K562 (cell line): Measurements from ENCODE around the gene DDR2. TPM values are rescaled to one million over a fixed set of nuclear protein-coding genes. Genes with fewer than 3 reads are reported as not detected.
A peak's percentile ranks its signal among the peaks of the same experiment; 100 is the strongest.

Experiments used
- ATAC-seq: fragments of 200-7000 bp; cut with Tn5 transposase; 3 replicates; pipeline ENCODE4 v1.9.1; 2020; ENCODE audit warnings: moderate library complexity
- BruUV-seq: library from RNA; stranded (reverse); fragments of 400-500 nt; replicated peaks from 2 replicates; lab custom pipeline; 2021; lab: Mats Ljungman, UMichigan
- CTCF ChIA-PET: fragments of 300-600 bp; formaldehyde crosslinking; extraction: SDS; loops from one replicate; lab custom pipeline; 2021; ENCODE audit warnings: low intra/inter-chr PET ratio; lab: Yijun Ruan, JAX
- POLR2A ChIA-PET: fragments of 300-600, 350-650 bp; sonication (Branson Sonifier 250); formaldehyde crosslinking; extraction: SDS; loops from one replicate; lab custom pipeline; 2021; ENCODE audit warnings: antibody characterized with exemption, inconsistent platforms; lab: Yijun Ruan, JAX
- DNase-seq, 4 experiments: peaks; one replicate each; pipeline versions ENCODE4 v3.0.0 to v3.0.0-alpha.2; 2011 to 2018; ENCODE audit warnings: low spot score in 3 of 4, mixed read lengths in 3 of 4; ENCODE audit errors: extremely low read depth in 1 of 4
- FAIRE-seq: peaks from 2 replicates; lab custom pipeline; 2011; peaks lifted over from hg19 to GRCh38; lab: Jason Lieb, UNC
- H2AFZ ChIP-seq: 2 replicates; pipeline ENCODE4 v1.6.0; 2011; ENCODE audit warnings: low read depth, low read length, control low read depth, inconsistent platforms
- H3K27ac ChIP-seq: fragments of 200-600 bp; 3 replicates; pipeline ENCODE4 v1.8.0; 2011; ENCODE audit warnings: low read depth, mild to moderate bottlenecking, control low read depth, inconsistent platforms, low read length, moderate library complexity, mixed read lengths; ENCODE audit errors: extremely low read depth
- H3K27me3 ChIP-seq, 2 experiments: fragments of 300-600 bp in 1 of 2; 2 replicates in 1 of 2; 3 replicates in 1 of 2; pipeline versions ENCODE4 v1.6.0 to v1.8.0; 2011; ENCODE audit warnings: inconsistent platforms in 2 of 2, low read length in 2 of 2, mild to moderate bottlenecking in 1 of 2, mixed read lengths in 1 of 2, moderate library complexity in 1 of 2; ENCODE audit not compliant: control insufficient read depth in 2 of 2, insufficient read depth in 2 of 2
- H3K36me3 ChIP-seq: fragments of 300-600 bp; 3 replicates; pipeline ENCODE4 v1.8.0; 2011; ENCODE audit warnings: mild to moderate bottlenecking, low read length, inconsistent platforms; ENCODE audit not compliant: control insufficient read depth, insufficient read depth
- H3K4me1 ChIP-seq, 2 experiments: fragments of 200-600 bp in 1 of 2; replicated peaks in 1 of 2; 2 replicates in 1 of 2; 3 replicates in 1 of 2; pipeline versions ENCODE4 v1.5.1 to v1.8.0; 2011; ENCODE audit warnings: inconsistent platforms in 2 of 2, low read length in 2 of 2, mild to moderate bottlenecking in 1 of 2, mixed read lengths in 1 of 2, moderate library complexity in 1 of 2; ENCODE audit not compliant: control insufficient read depth in 2 of 2, insufficient read depth in 2 of 2
- H3K4me2 ChIP-seq: 2 replicates; pipeline ENCODE4 v1.6.1; 2011; ENCODE audit warnings: low read length, control low read depth, inconsistent platforms, mixed read lengths; ENCODE audit not compliant: insufficient read depth
- H3K4me3 ChIP-seq: fragments of 200-600 bp; sonication (generic), shearing (Covaris generic); 2 replicates; pipeline ENCODE4 v1.5.1; 2016; ENCODE audit warnings: control low read depth, inconsistent platforms
- H3K79me2 ChIP-seq: fragments of 200-600 bp; 3 replicates; pipeline ENCODE4 v1.8.0; 2011; ENCODE audit warnings: low read length, inconsistent platforms; ENCODE audit not compliant: control insufficient read depth, insufficient read depth
- H3K9ac ChIP-seq, 2 experiments: 2 replicates each; pipeline versions ENCODE4 v1.6.0 to v1.6.1; 2011; ENCODE audit warnings: low read depth in 2 of 2, low read length in 2 of 2, control low read depth in 1 of 2, inconsistent platforms in 1 of 2, mild to moderate bottlenecking in 1 of 2, mixed read lengths in 1 of 2; ENCODE audit not compliant: insufficient read depth in 1 of 2
- H3K9me1 ChIP-seq: one replicate; pipeline ENCODE4 v1.6.0; 2011; ENCODE audit warnings: inconsistent platforms, mild to moderate bottlenecking, low read length, moderate library complexity; ENCODE audit not compliant: control insufficient read depth, insufficient read depth
- H3K9me3 ChIP-seq: replicated peaks from 2 replicates; pipeline ENCODE4 v1.5.1; 2011; ENCODE audit warnings: low read depth, low read length, inconsistent platforms; ENCODE audit not compliant: control insufficient read depth, insufficient read depth
- H4K20me1 ChIP-seq: replicated peaks from 2 replicates; pipeline ENCODE4 v1.6.1; 2011; ENCODE audit warnings: low read length, inconsistent platforms, mixed read lengths; ENCODE audit not compliant: control insufficient read depth, insufficient read depth
- CREB1 ChIP-seq, 2 experiments: sonication (generic) in 1 of 2; formaldehyde crosslinking in 1 of 2; IDR thresholded peaks; 2 replicates each; pipeline versions ENCODE4 v1.6.1 to v1.8.0; 2012 to 2022; ENCODE audit warnings: inconsistent platforms in 1 of 2, mild to moderate bottlenecking in 1 of 2, missing genetic modification reagents in 1 of 2, moderate library complexity in 1 of 2
- ETV6 ChIP-seq, 3 experiments: fragments of 150-350 bp in 1 of 3; sonication (generic) in 1 of 3; formaldehyde crosslinking in 1 of 3; IDR thresholded peaks; 2 replicates each; pipeline versions ENCODE4 v1.6.1 to v1.8.0; 2014 to 2022; ENCODE audit warnings: borderline replicate concordance in 2 of 3, low read depth in 2 of 3, antibody characterized with exemption in 1 of 3, low read length in 1 of 3, mild to moderate bottlenecking in 1 of 3, missing genetic modification reagents in 1 of 3
- PML ChIP-seq: IDR thresholded peaks from 2 replicates; pipeline ENCODE4 v1.6.1; 2012; ENCODE audit warnings: low read length, inconsistent platforms
- PURB ChIP-seq: sonication (generic); formaldehyde crosslinking; IDR thresholded peaks from 2 replicates; pipeline ENCODE4 v1.9.0; 2021; ENCODE audit warnings: low read depth, mild to moderate bottlenecking, missing genetic modification reagents
- RBM17 ChIP-seq: fragments of 200-400 bp; formaldehyde crosslinking; IDR thresholded peaks from 2 replicates; pipeline ENCODE4 v1.6.1; 2017; ENCODE audit warnings: low read depth, mild to moderate bottlenecking, low read length, borderline replicate concordance
- SRSF3 ChIP-seq: fragments of 200-400 bp; formaldehyde crosslinking; IDR thresholded peaks from 2 replicates; pipeline ENCODE4 v1.6.1; 2016; ENCODE audit warnings: mild to moderate bottlenecking, low read length, moderate library complexity; ENCODE audit not compliant: insufficient read depth
- ZBTB1 ChIP-seq: sonication (generic); formaldehyde crosslinking; IDR thresholded peaks from 2 replicates; pipeline ENCODE4 v1.8.1; 2023; ENCODE audit warnings: missing genetic modification reagents, low read depth, mild to moderate bottlenecking, borderline replicate concordance
- ZNF584 ChIP-seq: fragments of 200-800 bp; sonication (Bioruptor generic); IDR thresholded peaks from 2 replicates; pipeline ENCODE4 v1.6.1; 2016; ENCODE audit warnings: low read depth, mild to moderate bottlenecking, missing genetic modification characterization, missing compliant biosample characterization
- WGBS: fragments of 100-300 bp; shearing (Covaris generic); methylation state at CpG from one replicate; pipeline ENCODE4 v1.1.6; 2016; ENCODE audit warnings: low coverage, mixed read lengths; ENCODE audit not compliant: insufficient coverage; ENCODE audit errors: missing lambda C conversion rate; 5-methylcytosine and 5-hydroxymethylcytosine counted together
- in situ Hi-C: fragments of 300-500 bp; cut with MboI; formaldehyde crosslinking; loops from 4 replicates; pipeline ENCODE4 v1.15.0; 2018; ENCODE audit warnings: inconsistent platforms, mixed read lengths
- intact Hi-C: fragments of 100-400 bp; cut with micrococcal nuclease; formaldehyde crosslinking; loops from 2 replicates; pipeline ENCODE4 v1.14.2; 2022
- polyA plus RNA-seq, 8 experiments: library from polyadenylated mRNA; depleted of rRNA in 4 of 8; stranded (reverse) in 5 of 8; unstranded in 3 of 8; fragments of >200 nt; fragmentation: Nextera tagmentation in 2 of 8; fragmentation: Illumina TruSeq in 1 of 8; extraction: Ambion mirVana in 2 of 8; extraction: Trizol in 1 of 8; gene quantifications; 2 replicates each; pipeline versions ENCODE4 v1.2.1 to v1.2.3, GENCODE V29; 2011 to 2014; ENCODE audit warnings: inconsistent platforms in 1 of 8, missing spikeins in 1 of 8
- total RNA-seq, 7 experiments: library from RNA; depleted of rRNA in 6 of 7; stranded (reverse); fragments of >200 nt in 6 of 7; fragmentation: Illumina TruSeq in 2 of 7; extraction: Trizol in 2 of 7; gene quantifications; 2 replicates each; pipeline versions ENCODE4 v1.2.1 to v1.2.3, GENCODE V29; 2011 to 2021; ENCODE audit warnings: low replicate concordance in 1 of 7
- TF ChIP-seq, protein P1 (sequence below), 2 experiments: fragments of 450-650 bp in 1 of 2; sonication (generic) in 1 of 2; formaldehyde crosslinking in 1 of 2; IDR thresholded peaks; 2 replicates each; pipeline versions ENCODE4 v1.7.1 to v1.9.0; 2016 to 2022; ENCODE audit warnings: inconsistent platforms in 1 of 2, mild to moderate bottlenecking in 1 of 2, missing genetic modification reagents in 1 of 2
- TF ChIP-seq, protein P2 (sequence below): fragments of 200-800 bp; sonication (Bioruptor generic); IDR thresholded peaks from 2 replicates; pipeline ENCODE4 v1.6.1; 2017; ENCODE audit warnings: missing genetic modification characterization, missing compliant biosample characterization

DDR2 gene
- total and polyA plus RNA-seq, 9 of the 15 experiments (the other 6 are each of a cell fraction or from before 2014, with no cell fraction given), result 0.36 to 2.0 (median 1.1) TPM

DNA sequence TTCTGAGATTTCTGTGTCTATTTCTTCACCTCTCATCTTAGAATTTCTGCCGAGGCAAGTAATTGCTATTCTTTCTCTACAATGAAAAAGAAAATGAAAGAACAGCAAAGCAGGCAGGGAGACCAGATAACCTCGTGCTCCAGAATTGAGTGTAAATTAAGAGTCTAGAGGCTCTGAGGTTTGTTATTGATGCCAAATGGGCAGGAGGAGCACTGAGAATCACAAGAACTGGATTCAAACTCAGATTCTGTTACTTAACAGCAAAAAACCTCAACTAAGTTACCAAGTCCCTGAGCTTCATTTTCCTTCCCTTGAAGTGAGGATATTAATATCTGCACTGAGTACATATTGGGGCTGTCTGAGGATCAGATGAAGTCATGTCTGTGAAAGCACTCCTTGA is 5.5 kb upstream of the DDR2 start:
- DNase-seq (no peak), FAIRE-seq (no peak), ATAC-seq (no peak)
- no peak overlapping the region for H3K27ac ChIP-seq
- ChIA-PET POLR2A (interaction anchor here (0.6 kb wide), 1 partner anchor 14 kb away, joined by 3 read pairs; no protein-coding TSS in a partner anchor), CTCF (no interaction called here)
- in situ Hi-C loops (loop anchor here (10.0 kb wide), 1 partner anchor 178 kb away; no protein-coding TSS in a partner anchor), intact Hi-C loops (loop anchor here (10.0 kb wide), 1 partner anchor 352 kb away; no protein-coding TSS in a partner anchor)
- no TSS peak for BruUV-seq
- no peaks in the 10 kb centered on the region for H3K27me3 ChIP-seq
- H3K9me1 ChIP-seq, result no peaks in the 10 kb centered on the region
- no peak overlapping the region for H3K9ac ChIP-seq
- H4K20me1 ChIP-seq, result no peaks in the 10 kb centered on the region
- no peaks in the 10 kb centered on the region for H3K79me2 ChIP-seq
- H3K9me3 ChIP-seq, result no peaks in the 10 kb centered on the region
- 16% methylated on average over 2 of the region's 2 CpGs for WGBS
- peaks cover 7 to 23% of the 10 kb centered on the region in 2 experiments for H3K4me1 ChIP-seq
- no peak overlapping the region for H3K4me2 ChIP-seq
- no peaks in the 10 kb centered on the region for H3K36me3 ChIP-seq
- H3K4me3 ChIP-seq, result no peak overlapping the region
- H2AFZ ChIP-seq, result peak overlapping the region; percentile 67
- TF ChIP-seq SRSF3, result no peak
- no peak for TF ChIP-seq ZNF584 (CRISPR knock-in tag)
- TF ChIP-seq, protein P1, sequence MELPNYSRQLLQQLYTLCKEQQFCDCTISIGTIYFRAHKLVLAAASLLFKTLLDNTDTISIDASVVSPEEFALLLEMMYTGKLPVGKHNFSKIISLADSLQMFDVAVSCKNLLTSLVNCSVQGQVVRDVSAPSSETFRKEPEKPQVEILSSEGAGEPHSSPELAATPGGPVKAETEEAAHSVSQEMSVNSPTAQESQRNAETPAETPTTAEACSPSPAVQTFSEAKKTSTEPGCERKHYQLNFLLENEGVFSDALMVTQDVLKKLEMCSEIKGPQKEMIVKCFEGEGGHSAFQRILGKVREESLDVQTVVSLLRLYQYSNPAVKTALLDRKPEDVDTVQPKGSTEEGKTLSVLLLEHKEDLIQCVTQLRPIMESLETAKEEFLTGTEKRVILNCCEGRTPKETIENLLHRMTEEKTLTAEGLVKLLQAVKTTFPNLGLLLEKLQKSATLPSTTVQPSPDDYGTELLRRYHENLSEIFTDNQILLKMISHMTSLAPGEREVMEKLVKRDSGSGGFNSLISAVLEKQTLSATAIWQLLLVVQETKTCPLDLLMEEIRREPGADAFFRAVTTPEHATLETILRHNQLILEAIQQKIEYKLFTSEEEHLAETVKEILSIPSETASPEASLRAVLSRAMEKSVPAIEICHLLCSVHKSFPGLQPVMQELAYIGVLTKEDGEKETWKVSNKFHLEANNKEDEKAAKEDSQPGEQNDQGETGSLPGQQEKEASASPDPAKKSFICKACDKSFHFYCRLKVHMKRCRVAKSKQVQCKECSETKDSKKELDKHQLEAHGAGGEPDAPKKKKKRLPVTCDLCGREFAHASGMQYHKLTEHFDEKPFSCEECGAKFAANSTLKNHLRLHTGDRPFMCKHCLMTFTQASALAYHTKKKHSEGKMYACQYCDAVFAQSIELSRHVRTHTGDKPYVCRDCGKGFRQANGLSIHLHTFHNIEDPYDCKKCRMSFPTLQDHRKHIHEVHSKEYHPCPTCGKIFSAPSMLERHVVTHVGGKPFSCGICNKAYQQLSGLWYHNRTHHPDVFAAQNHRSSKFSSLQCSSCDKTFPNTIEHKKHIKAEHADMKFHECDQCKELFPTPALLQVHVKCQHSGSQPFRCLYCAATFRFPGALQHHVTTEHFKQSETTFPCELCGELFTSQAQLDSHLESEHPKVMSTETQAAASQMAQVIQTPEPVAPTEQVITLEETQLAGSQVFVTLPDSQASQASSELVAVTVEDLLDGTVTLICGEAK (IDR thresholded peaks at IDR 0.05), result no peak
- TF ChIP-seq, protein P1 (CRISPR knock-in tag; IDR thresholded peaks at IDR 0.05), result no peak
- TF ChIP-seq, protein P2, sequence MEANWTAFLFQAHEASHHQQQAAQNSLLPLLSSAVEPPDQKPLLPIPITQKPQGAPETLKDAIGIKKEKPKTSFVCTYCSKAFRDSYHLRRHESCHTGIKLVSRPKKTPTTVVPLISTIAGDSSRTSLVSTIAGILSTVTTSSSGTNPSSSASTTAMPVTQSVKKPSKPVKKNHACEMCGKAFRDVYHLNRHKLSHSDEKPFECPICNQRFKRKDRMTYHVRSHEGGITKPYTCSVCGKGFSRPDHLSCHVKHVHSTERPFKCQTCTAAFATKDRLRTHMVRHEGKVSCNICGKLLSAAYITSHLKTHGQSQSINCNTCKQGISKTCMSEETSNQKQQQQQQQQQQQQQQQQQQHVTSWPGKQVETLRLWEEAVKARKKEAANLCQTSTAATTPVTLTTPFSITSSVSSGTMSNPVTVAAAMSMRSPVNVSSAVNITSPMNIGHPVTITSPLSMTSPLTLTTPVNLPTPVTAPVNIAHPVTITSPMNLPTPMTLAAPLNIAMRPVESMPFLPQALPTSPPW (CRISPR knock-in tag), result no peak
- TF ChIP-seq CREB1 (IDR thresholded peaks at IDR 0.05), result no peak
- no peak for TF ChIP-seq CREB1 (CRISPR knock-in tag; IDR thresholded peaks at IDR 0.05)
- no peak for TF ChIP-seq RBM17
- no peak for TF ChIP-seq PURB
- TF ChIP-seq ETV6 (IDR thresholded peaks at IDR 0.05; ENCODE audit: borderline replicate concordance in 1 of 2, low read depth in 2 of 2, low read length in 1 of 2), result no peak
- no peak for TF ChIP-seq ETV6 (CRISPR knock-in tag; IDR thresholded peaks at IDR 0.05; ENCODE audit: borderline replicate concordance)
- no peak for TF ChIP-seq PML
- TF ChIP-seq ZBTB1 (CRISPR knock-in tag), result no peak
